SK-MEL-5 (cell line): ENCODE measurements around the gene ALDH3B2. TPM values are rescaled to one million over a fixed set of nuclear protein-coding genes. Genes with fewer than 3 reads are reported as not detected.
"Not testable (repeated sequence)": the region's sequence is repeated elsewhere in the genome, so short reads cannot be mapped to it uniquely, and the experiment has no call there.

Source experiments
- DNase-seq: peaks from one replicate; pipeline ENCODE4 v3.0.0-alpha.2; 2016; ENCODE audit warnings: low read depth, low spot score
- in situ Hi-C: cut with HindIII; loops from 2 replicates; pipeline ENCODE4 v1.10.0; 2016; ENCODE audit warnings: low sequenced_read_pairs, high pct_unique_total_duplicates, low pct_unique_long_range_greater_than_20kb
- total RNA-seq: library from RNA; depleted of rRNA; stranded (reverse); fragments of >200 nt; shearing (Covaris generic); gene quantifications from 2 replicates; pipeline ENCODE4 v1.2.3, GENCODE V29; 2014

ALDH3B2 gene
- total RNA-seq, 1 experiment from 2014 or later, result 1.4 TPM

- in situ Hi-C loops, result no loop called here
- no peak for DNase-seq
Observed at GRCh38 chr11:67627812-67628624, 46.4 kb downstream of the ALDH3B2 start.

- no peak for DNase-seq
- in situ Hi-C loops, result no loop called here
Observed at GRCh38 chr11:67627441-67627811, 47.0 kb downstream of the ALDH3B2 start.

GRCh38 chr11:67626970-67627369 lies 47.5 kb downstream of the ALDH3B2 start:
- no peak for DNase-seq
- in situ Hi-C loops, result no loop called here

- in situ Hi-C loops, result not testable (repeated sequence)
Observed at GRCh38 chr11:67626131-67626833, 48.1 kb downstream of the ALDH3B2 start.

GRCh38 chr11:67623795-67624194 lies 50.6 kb downstream of the ALDH3B2 start:
- in situ Hi-C loops, DNase-seq: not testable (repeated sequence)

More at GRCh38 chr11:67626131-67626833, 48.1 kb downstream of the ALDH3B2 start:
- not testable (repeated sequence) for DNase-seq

- DNase-seq, in situ Hi-C loops: not testable (repeated sequence)
Observed at GRCh38 chr11:67622905-67623304, 51.5 kb downstream of the ALDH3B2 start.

- in situ Hi-C loops, DNase-seq: not testable (repeated sequence)
Observed at GRCh38 chr11:67621928-67622327, 52.5 kb downstream of the ALDH3B2 start.

GRCh38 chr11:67620621-67621020 lies 53.8 kb downstream of the ALDH3B2 start:
- DNase-seq, in situ Hi-C loops: not testable (repeated sequence)

- not testable (repeated sequence) for DNase-seq
Observed at GRCh38 chr11:67619683-67620618, 54.5 kb downstream of the ALDH3B2 start.

GRCh38 chr11:67618901-67619659 lies 55.3 kb downstream of the ALDH3B2 start:
- in situ Hi-C loops, DNase-seq: not testable (repeated sequence)

More at GRCh38 chr11:67619683-67620618, 54.5 kb downstream of the ALDH3B2 start:
- in situ Hi-C loops, result not testable (repeated sequence)

GRCh38 chr11:67617243-67617953 lies 57.0 kb downstream of the ALDH3B2 start:
- no peak for DNase-seq
- in situ Hi-C loops, result no loop called here

GRCh38 chr11:67616431-67617242 lies 57.8 kb downstream of the ALDH3B2 start:
- in situ Hi-C loops, result no loop called here
- no peak for DNase-seq

GRCh38 chr11:67615728-67616430 lies 58.5 kb downstream of the ALDH3B2 start:
- in situ Hi-C loops, result no loop called here
- DNase-seq, result no peak

GRCh38 chr11:67614730-67615714 lies 59.4 kb downstream of the ALDH3B2 start:
- in situ Hi-C loops, result no loop called here
- DNase-seq, result peak; percentile 55
